ENCODE data around the gene TMEM255A.

The TMEM255A gene

GRCh38 chrX:120262859-120263708, 48.2 kb downstream of the TMEM255A start:
- peak; percentile 96 for DNase-seq

- no peak for DNase-seq
Observed at GRCh38 chrX:120260369-120260768, 50.9 kb downstream of the TMEM255A start.

GRCh38 chrX:120253784-120254183, 57.5 kb downstream of the TMEM255A start:
- DNase-seq, result no peak

GRCh38 chrX:120251471-120252011, 59.7 kb downstream of the TMEM255A start:
- peak; percentile 20 for DNase-seq

- DNase-seq, result peak; percentile 81
Observed at GRCh38 chrX:120250522-120251271, 60.6 kb downstream of the TMEM255A start, which contains the start of gene ZBTB33. TSS of gene ZBTB33 (plus strand) at chrX:120250812. CDS start at chrX:120253416, 2,604 bp downstream.

GRCh38 chrX:120244735-120245498, 66.3 kb downstream of the TMEM255A start:
- DNase-seq, result peak; percentile 62

GRCh38 chrX:120244395-120244734, 66.9 kb downstream of the TMEM255A start:
- no peak for DNase-seq

- peak; percentile 38 for DNase-seq
Observed at GRCh38 chrX:120242813-120243212, 68.4 kb downstream of the TMEM255A start.

GRCh38 chrX:120238933-120239332, 72.3 kb downstream of the TMEM255A start:
- peak; percentile 61 for DNase-seq

- no peak for DNase-seq
Observed at GRCh38 chrX:120236687-120237479, 74.4 kb downstream of the TMEM255A start.

GRCh38 chrX:120235284-120235683, 76.0 kb downstream of the TMEM255A start:
- no peak for DNase-seq

- no peak for DNase-seq
Observed at GRCh38 chrX:120228187-120228908, 82.9 kb downstream of the TMEM255A start.

- no peak for DNase-seq
Observed at GRCh38 chrX:120224388-120224787, 86.9 kb downstream of the TMEM255A start.

- DNase-seq, result no peak
Observed at GRCh38 chrX:120223374-120223773, 87.9 kb downstream of the TMEM255A start.

GRCh38 chrX:120213438-120214265, 97.6 kb downstream of the TMEM255A start:
- peak; percentile 19 for DNase-seq

Data from MV-4-11 (cell line).